OCI-M2 (cell line): ENCODE data around the gene FGGY.

Source experiments
- DNase-seq: peaks from one replicate; lab custom pipeline; 2025; ENCODE audit not compliant: unreplicated experiment; lab: John Stamatoyannopoulos, UW

FGGY gene

DNA sequence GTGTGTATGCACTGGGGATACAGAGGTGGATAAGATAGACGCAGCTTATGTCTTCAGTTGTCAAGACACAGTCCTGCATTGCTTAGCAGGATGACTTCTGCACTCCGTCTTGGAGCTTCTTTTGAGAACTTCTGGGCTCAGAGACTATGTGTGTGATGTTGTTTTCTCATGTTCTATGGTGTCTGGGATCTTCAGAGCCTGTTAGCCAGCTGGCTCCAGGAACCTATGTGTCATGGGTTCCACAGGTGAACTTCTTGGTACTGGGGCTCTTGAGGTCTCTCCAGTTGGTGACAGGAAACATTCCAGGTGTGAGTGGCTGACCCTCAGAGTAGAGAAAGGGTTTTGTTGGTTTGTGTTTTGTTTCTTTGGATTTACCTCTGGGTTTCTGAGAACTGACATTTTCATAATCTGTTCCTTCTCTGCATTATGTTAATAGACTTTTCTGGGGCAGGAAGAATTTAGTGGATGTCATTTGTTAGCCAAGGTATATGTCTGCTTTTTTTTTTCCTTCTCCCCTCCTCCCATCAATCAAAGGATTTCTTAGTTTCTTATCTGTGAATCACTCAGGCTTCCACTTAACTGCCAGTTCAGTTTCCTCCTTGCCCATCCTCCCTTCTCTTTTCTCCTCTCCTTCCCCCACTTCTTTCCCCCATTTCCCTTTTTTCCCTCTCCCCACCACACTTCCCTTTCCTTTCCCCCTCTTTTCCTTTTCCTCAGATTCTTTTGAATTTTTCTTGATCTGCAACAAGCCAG is 18.1 kb downstream of the FGGY start:
- DNase-seq: no peak

DNA sequence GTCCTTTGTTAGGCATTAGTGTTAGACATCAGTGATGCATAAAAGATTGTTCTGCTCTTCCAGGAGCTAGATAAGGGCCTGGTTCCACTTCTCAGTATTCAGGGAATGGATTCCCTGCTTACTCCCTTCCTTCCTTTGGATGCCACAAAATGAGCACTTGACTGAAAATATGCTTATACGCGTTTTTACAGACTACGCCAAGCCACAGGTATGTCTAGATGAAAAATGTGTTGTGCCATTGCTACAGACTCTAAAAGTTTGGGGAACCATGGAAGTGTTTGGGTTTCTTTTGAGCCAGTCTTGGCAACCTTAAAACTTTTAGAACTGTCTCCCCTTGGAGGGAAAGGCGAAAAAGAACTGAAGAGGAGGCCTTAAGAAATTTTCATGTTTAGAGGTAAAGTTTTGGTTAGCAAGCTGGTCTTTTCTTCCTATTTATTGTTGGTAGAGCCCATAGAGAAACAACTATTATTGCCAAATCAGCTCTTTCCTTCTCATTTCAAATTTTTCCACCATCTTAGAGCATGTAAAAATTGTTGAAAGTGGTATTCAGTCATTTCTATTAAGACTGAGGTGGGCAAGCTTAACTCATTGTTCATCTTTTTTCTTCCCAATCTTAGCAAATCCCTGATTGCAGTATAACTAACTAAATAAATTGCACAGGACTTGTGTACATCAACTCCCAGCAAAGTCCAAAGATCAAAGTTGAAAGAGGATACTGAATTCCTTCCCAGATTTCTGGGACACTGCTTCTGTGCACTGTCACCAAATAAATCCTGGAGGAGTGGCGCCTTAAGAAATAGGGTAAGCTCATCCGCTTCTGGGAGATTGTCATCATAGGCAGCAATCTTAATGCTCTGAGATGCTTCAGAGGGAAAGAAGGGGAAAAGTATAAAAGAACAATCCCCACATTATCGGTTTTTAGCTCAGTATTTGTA is 18.9 kb downstream of the FGGY start:
- no peak for DNase-seq

DNA sequence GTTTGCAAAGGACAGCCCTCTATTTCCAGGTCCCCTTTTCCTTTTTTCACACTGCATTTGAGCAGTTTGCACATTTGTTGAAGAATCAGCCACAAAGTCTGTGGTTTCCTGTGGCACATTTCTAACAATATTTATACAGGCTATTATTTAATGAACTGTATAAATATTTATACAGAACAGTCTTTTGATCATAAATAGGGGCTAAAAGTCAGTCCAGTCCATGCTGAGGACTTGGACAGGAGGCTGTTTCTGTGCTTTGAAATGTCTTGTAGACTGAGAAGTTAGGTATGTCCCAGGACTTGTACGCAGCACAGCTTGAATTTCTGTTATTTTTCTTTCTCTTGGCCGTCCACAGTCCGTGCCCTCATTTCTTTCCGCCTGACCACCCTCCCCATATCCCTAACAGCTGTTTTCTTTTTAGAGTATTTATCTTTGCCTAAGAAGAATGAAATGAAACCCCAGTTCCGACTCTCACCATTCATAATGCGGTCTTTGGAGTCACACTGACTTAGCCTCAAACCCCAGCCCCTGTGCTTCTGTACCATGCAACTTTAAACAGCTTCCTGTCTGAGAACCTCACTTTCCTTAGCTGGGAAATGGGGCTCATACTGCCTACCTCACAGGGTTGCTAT is 19.7 kb downstream of the FGGY start:
- DNase-seq: no peak

DNA sequence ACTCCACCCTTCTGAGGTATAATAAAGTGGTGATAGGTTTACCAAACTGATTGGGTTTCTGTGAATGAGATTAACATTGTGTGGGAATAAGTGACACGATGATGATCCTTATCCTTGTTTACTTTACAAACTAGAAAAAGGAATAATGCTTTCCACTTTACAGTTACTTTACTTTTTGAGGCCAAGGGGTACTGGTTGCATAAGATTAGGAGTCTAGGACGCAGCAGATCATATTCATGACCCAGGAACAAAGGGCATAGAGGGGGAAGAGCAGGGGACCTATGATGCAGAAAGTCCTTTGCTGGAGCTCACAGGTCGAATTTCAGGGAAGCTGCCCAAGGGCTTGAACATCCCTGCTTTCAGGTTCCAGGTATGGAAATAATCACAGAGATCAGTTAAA is 20.4 kb downstream of the FGGY start:
- DNase-seq: no peak

DNA sequence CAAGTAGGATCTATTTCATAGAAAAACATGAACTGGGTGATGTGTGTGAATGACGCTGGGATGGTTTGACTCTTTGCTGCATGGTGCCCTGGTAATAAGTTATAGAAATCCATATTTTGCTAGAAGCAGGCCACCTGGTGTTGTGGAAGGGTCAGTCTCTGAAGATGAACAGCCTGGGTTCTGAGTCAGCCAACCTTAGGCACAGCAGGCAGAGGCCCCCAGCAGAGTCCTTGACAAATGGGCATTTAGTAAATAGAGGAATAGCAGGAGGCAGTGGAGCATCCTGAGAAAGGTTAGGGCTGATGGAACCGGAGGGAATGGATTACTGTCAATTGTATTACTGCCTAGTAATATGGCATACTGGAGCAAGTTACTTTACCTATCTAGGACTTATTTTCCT is 20.9 kb downstream of the FGGY start:
- no peak for DNase-seq

DNA sequence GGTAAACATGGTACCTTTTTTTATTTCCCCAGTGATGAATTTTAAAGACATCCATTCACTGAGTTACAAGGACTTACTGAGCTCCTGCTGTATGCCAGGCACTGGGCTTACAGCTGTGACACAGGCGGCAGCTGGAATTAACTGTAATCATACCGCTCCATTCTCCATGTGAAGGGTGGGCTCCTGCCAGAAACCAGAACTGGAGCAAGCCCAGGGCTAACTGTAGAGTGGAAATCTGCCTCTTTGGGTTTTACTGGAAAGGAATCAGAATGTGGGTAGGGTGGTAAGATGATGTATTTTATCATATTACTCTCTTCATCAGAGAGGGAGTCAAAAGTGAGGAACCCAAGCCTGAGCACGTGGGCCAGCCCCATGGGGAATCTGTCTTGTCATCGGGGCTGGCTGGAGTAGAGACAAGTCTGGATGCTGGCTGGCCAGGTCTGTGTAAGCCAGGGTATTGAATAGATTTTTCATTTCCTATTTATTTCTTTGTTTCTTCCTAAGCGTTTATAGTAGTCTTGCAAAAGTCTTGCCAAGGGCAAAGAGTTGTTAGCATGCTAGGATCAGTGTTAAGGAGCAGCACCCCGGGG is 21.5 kb downstream of the FGGY start:
- no peak for DNase-seq

DNA sequence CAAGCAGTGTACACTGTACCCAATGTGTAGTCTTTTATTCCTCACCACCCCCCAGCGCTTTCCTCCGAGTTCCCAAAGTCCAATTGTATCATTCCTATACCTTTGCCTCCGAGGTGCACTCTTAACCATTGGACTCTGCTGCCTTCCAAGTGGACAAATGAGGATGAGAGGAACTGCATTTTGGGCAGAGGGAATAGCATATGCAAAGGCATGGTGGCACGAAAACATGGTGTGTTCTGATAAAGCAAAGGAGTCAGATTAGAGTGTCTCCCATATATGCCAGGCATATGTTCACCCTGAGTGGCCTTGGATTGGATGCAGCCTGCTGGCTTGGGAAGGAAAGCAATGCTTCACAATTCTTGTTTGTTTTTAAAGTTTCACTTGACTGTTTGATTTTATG is 25.5 kb downstream of the FGGY start:
- DNase-seq: no peak

DNA sequence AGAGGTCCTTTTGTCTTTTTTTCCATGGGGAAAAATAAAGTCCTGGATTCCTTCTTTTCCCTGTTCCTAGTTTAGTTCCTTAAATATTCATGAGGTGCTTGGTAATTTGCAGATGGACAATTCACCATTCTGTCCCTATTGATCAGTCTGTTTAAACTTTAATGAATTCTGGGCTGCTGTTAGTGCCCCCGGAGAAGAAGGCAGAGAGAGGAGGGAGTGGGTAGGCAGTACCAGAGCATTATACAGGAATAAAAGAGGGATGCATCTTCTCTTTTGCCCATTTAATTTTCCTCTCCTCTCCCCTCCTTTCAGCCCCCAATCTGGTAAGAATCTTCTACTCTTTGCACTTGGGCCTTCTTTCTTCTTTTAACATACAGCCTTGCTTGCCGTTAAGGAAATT is 25.9 kb downstream of the FGGY start:
- DNase-seq: no peak

DNA sequence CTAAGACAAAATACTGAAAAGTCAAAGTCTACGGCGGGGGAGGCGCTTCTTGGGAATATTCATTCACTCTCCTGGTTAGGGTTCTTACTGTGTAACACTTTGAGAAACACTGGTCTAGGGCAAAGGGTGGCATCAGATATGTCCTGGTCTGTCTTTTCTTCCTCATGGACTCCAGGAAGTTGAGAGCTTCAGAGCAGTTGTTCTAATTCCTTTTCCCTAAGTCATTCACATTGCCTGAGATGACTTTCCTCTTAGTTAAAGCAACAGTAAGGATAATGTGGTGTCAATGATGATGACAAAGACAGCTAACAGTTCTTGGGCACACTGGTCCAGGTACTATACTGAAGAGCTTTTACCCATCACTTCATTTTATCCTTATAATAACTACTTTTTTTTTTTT is 27.0 kb downstream of the FGGY start:
- DNase-seq: no peak

DNA sequence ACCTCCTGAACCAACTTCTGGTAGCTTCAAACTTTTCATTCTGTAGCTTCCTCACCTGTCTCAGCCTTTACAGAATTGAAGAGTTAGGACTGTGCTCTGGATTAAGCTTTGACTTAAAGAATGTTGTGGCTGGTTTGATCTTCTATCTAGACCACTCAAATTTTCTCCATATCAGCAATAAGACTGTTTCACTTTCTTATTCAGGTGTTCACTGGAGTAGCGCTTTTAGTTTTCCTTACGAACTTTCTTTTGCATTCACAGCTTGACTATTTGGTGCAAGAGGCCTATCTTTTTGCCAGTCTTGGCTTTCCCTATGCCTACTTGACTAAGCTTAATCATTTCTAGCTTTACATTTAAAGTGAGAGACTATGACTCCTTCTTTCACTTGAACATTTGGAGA is 31.5 kb downstream of the FGGY start:
- DNase-seq: no peak

DNA sequence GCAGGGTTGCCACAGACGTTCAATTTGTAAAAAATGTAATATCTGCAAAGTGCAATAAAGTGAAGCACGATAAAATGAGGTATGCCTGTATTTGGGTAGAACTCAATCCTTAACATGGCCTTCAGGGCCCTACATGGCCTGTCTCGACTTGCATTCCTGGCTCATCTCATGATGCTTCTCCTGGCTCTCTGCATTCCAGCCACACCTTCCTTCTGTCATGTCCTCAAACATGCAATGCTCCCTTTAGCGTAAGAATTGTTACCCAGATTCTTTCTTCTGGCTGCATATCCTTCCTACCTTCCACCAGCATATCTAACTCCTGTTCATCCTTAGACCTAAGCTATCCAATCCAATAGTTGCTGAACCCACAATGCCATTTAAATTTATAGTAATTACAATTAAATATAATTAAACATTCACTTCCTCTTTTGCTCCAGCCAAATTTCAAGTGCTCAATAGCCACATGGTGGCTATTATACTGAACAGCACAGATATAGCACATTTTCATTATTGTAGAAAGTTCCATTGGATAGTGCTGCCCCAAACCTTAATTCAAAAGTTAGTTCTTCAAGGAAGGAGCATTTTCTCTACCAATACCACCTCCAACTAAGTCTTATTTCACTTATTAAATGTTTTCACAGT is 32.6 kb downstream of the FGGY start:
- DNase-seq: no peak

DNA sequence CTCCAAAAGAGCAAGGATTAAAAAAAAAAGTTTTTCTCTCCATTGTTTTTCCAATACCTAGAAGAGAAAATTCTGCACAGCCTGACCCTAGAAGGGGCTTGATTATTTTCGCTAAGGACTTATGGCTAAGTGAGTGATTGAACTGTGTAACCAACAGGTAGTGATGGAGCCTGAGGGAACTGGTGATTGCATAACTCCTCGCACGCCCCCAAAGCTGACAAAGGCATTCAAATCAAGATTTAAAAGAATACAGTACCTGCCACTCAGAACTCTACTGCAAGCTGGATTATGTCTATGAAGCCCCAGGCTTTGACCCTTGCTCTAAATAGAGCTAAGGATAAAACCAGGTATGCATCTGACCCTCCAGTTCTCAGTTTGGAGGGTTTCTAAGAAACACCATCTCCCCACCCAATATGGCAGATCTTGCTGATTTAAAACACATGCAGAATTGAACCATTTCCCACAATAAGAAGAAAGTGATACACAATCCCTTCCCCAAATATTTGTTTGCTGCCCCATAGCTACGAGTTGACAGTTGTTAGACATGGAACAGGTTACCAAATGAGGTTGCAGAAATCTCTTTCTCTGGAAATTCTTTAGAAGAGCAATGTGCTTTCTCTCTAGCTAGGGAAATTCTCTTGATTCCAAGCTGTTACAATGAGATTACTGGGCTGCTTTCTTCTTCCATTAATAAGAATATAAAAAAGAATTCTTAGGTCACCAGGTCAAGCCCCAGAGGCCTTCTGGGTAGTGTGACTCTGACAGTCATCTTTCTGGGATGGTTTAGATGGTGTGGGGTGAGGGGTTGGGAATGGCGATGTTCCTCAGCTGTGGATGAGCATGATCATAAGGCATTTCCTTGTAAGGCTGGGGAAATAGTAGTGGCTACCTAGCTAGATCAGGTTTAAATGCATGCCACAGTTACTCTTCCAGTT is 35.1 kb downstream of the FGGY start:
- DNase-seq: no peak

DNA sequence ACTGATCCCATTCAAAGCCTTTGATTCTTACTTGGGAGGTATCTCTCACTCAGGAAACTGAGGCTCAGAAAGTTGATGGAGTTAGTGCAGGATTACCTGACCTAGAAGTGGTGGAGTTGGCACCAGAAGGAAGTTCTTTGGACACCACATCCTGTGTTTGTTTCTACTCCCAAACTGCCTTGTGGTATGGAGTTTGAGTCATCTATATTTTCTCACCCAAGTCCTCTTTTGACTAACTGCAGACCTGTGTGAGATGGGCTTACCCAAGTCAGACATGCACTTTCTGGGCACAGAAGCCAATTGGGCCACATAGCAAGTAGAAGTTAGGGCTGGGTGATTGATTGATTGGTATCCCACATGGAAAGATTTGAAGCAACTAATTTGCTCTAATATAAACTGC is 36.1 kb downstream of the FGGY start:
- no peak for DNase-seq

DNA sequence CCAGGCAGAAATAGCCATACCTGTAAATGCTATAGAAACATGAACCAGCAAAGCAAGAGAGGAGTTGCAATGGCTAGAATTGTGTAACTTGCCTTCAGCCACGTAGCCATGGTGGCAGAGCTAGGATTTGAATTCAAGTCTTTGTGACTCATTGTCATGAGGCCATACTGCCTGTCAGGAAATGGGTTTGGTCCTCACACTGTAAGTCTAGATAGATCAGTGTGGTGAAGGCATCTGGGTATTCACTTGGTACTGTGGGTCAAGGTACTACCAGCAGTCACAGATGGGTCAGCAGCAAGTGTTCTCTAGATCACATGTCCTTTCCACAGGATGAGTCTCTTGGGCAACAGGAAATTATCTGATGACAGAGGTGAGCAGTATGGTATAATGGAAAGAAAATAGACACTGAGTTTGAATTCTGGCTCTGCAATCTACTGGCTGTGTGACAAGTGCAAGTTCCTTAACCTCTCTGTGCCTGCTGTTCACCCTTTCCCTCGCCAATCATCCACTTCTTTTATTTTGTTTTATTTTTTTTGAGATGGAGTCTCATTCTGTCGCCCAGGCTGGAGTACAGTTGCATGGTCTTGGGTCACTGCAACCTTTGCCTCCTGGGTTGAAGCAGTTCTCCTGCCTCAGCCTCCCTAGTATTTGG is 36.9 kb downstream of the FGGY start:
- no peak for DNase-seq

DNA sequence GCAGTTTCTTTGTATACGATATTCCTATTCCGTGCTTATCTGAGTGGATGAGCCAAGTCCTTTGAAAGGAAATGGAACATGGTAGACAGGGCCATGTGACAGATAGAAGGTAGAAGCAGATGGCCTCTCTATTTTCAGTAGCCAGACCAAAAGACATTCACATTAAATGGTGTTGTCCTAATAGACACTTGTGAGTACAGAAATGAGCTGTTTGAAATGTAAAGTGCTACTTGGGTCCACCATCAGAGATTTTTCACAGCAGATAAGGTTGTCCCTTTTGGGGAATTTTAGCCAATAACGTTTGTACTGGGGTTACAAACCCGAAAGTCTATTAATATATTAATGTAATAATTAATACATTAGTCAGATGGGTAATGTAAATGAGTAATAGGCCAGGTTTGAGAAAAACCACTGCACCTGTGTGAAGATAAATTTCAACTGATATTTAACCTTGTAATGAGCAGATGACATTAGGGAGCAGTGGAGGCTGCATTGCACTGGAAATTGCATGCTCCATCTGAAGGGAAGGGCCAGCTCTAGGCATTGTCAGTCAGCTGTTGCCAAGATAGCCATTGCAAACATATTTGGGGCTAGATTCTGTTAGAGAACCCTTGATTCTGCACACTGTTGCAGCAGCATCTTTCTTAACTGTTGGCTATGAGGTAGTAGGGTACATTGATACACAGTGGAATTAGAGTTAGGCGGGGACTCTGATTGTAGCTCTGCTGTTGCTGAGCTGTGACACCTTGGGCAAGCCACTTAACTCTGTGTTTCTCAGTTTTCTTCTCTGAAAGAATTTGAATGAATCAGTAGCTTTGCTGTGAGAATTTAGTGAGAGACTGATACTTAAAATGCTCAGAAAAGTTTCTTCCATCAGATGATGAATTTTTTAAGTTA is 43.8 kb downstream of the FGGY start:
- DNase-seq: no peak

DNA sequence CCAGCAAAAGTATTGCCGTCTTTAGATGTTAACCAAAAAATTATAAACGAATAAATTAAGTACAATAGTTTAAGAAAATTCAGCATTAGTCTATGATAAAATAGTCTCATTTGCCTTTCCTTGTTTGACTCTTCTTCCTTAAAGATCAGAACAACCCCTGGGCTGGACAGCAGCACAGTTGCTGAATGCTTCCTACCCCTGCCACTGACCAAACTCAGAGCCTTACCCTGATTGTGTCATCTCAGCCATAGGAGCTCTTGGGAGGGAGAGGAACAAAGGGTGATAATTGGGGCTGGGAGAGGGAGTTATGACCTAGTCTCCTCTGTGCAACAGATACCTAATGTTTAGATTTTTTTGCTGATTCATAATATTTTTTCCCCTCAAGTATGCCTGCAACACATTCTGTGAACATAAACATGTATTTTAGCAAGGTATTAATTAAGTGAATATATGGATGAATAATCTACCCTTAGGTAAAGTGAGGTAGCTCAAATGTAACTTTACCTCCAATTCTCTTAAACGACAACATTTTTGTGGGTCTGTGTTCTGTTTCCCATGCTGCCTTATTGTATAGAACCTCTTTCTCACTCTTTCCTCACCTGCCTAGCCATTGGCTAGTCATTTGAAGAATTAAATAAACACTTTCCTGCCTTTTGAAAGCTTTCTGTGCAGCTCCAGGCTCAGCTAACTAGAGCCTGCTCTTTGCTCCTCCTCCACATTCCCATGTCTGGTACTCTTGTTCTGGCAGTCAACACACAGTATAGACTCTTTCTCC is 46.1 kb downstream of the FGGY start:
- DNase-seq: no peak

DNA sequence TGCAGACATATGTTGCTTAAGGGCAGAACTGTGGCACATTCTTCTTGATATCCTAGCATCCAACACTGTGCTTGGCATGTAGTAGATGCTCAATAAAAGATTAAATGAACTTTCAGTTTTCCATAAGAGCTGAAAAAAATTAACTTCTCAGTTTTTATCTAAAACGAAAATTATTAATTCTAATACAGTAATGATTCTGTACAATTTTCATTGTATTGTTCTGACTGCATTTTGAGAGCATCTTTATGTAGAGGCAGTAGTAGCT is 46.6 kb downstream of the FGGY start:
- no peak for DNase-seq

DNA sequence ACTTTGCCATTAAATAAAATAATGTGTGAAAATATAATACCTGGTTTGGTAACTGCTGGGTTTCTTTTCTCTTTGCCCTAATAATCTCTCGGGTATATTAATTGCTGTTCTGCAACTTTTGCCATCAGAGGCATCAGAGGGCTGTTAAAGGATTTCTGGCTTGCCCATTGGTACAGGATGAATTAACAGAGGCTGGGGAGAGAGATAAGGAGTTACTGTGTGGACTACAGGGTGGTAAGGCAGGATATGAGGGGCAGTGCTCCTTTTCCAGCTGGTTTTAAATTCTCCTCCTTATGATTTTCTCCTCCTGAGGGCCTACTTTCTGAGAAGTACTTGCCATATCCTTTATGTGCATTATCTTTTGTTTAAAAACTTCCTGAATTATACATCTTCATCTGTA is 48.3 kb downstream of the FGGY start:
- no peak for DNase-seq
